ENCODE results near the gene GPR12.
"Not testable (repeated sequence)": the region's sequence is repeated elsewhere in the genome, so short reads cannot be mapped to it uniquely, and the experiment has no call there.

The GPR12 gene

GRCh38 chr13:26747706-26748105, 12.9 kb downstream of the GPR12 start:
- DNase-seq: no peak

GRCh38 chr13:26743971-26744370, 16.6 kb downstream of the GPR12 start:
- no peak for DNase-seq

GRCh38 chr13:26742691-26743358, 17.8 kb downstream of the GPR12 start:
- DNase-seq: no peak

GRCh38 chr13:26735677-26736076, 24.9 kb downstream of the GPR12 start:
- DNase-seq: no peak

GRCh38 chr13:26727633-26728032, 33.0 kb downstream of the GPR12 start:
- DNase-seq: no peak

GRCh38 chr13:26727122-26727521, 33.5 kb downstream of the GPR12 start:
- DNase-seq: no peak

- no peak for DNase-seq
These were observed 33.9 kb downstream of the GPR12 start for GRCh38 chr13:26726684-26727083.

GRCh38 chr13:26723620-26724019, 37.0 kb downstream of the GPR12 start:
- DNase-seq: not testable (repeated sequence)

GRCh38 chr13:26722321-26722720, 38.3 kb downstream of the GPR12 start:
- DNase-seq: no peak

- DNase-seq: peak in 1 of 2 donors; percentile 17
These were observed 39.1 kb downstream of the GPR12 start for GRCh38 chr13:26721251-26722121.

- DNase-seq: peak in 1 of 2 donors; percentile 9
These were observed 41.1 kb downstream of the GPR12 start for GRCh38 chr13:26719356-26719945.

GRCh38 chr13:26718872-26719271, 41.7 kb downstream of the GPR12 start:
- no peak for DNase-seq

- DNase-seq: no peak
These were observed 42.4 kb downstream of the GPR12 start for GRCh38 chr13:26718146-26718545.

GRCh38 chr13:26716984-26717383, 43.6 kb downstream of the GPR12 start:
- no peak for DNase-seq

GRCh38 chr13:26713341-26713740, 47.2 kb downstream of the GPR12 start:
- DNase-seq: no peak

- no peak for DNase-seq
These were observed 49.4 kb downstream of the GPR12 start for GRCh38 chr13:26711211-26711610.

GRCh38 chr13:26710166-26710565, 50.4 kb downstream of the GPR12 start:
- DNase-seq: no peak

- DNase-seq: no peak
These were observed 51.1 kb downstream of the GPR12 start for GRCh38 chr13:26709461-26709860.

- DNase-seq: no peak
These were observed 52.6 kb downstream of the GPR12 start for GRCh38 chr13:26708007-26708297.

GRCh38 chr13:26707122-26708006, 53.2 kb downstream of the GPR12 start:
- DNase-seq: peak; percentile 17 to 40

GRCh38 chr13:26706381-26706780, 54.2 kb downstream of the GPR12 start:
- no peak for DNase-seq

GRCh38 chr13:26705536-26705935, 55.0 kb downstream of the GPR12 start:
- DNase-seq: no peak

Measured in inflammatory macrophage (primary cell).